Measurements from ENCODE around the gene VAV3. TPM values are rescaled to one million over a fixed set of nuclear protein-coding genes. Genes with fewer than 3 reads are reported as not detected.

The VAV3 gene
- total RNA-seq, 1 donor from 2014 or later, result 6.4 TPM

- ATAC-seq, result no peak
- intact Hi-C loops (cut with DNase I), result no loop called here
Observed at GRCh38 chr1:107941531-107941930, 23.4 kb downstream of the VAV3 start.

GRCh38 chr1:107941123-107941522, 23.9 kb downstream of the VAV3 start:
- DNase-seq (ENCODE audit: low spot score) (no peak), ATAC-seq (peak; percentile 83)
- intact Hi-C loops (cut with DNase I), result no loop called here

More at GRCh38 chr1:107941531-107941930, 23.4 kb downstream of the VAV3 start:
- no peak for DNase-seq (ENCODE audit: low spot score)

- no peak for ATAC-seq
- DNase-seq (ENCODE audit: low spot score), result no peak
- intact Hi-C loops (cut with DNase I), result no loop called here
Observed at GRCh38 chr1:107940701-107941100, 24.3 kb downstream of the VAV3 start.

GRCh38 chr1:107940017-107940577, 24.9 kb downstream of the VAV3 start:
- DNase-seq (ENCODE audit: low spot score), result no peak
- intact Hi-C loops (cut with DNase I), result no loop called here
- ATAC-seq, result peak; percentile 77

- no peak for DNase-seq (ENCODE audit: low spot score)
- intact Hi-C loops (cut with DNase I), result no loop called here
- no peak for ATAC-seq
Observed at GRCh38 chr1:107939256-107939655, 25.7 kb downstream of the VAV3 start.

GRCh38 chr1:107936498-107937481, 28.2 kb downstream of the VAV3 start:
- intact Hi-C loops (cut with DNase I), result no loop called here
- ATAC-seq (no peak), DNase-seq (ENCODE audit: low spot score) (no peak)

- no peak for DNase-seq (ENCODE audit: low spot score)
- ATAC-seq, result no peak
- intact Hi-C loops (cut with DNase I), result no loop called here
Observed at GRCh38 chr1:107935396-107936064, 29.4 kb downstream of the VAV3 start.

- ATAC-seq (no peak), DNase-seq (ENCODE audit: low spot score) (no peak)
- intact Hi-C loops (cut with DNase I), result no loop called here
Observed at GRCh38 chr1:107934578-107934977, 30.4 kb downstream of the VAV3 start.

- DNase-seq (ENCODE audit: low spot score) (no peak), ATAC-seq (peak; percentile 53)
- intact Hi-C loops (cut with DNase I), result no loop called here
Observed at GRCh38 chr1:107933736-107934135, 31.2 kb downstream of the VAV3 start.

- DNase-seq (ENCODE audit: low spot score) (no peak), ATAC-seq (no peak)
- intact Hi-C loops (cut with DNase I), result no loop called here
Observed at GRCh38 chr1:107930292-107930691, 34.7 kb downstream of the VAV3 start.

- intact Hi-C loops (cut with DNase I), result no loop called here
- ATAC-seq, result no peak
- no peak for DNase-seq (ENCODE audit: low spot score)
Observed at GRCh38 chr1:107927820-107928219, 37.2 kb downstream of the VAV3 start.

- intact Hi-C loops (cut with DNase I), result no loop called here
- ATAC-seq (no peak), DNase-seq (ENCODE audit: low spot score) (no peak)
Observed at GRCh38 chr1:107926436-107927080, 38.4 kb downstream of the VAV3 start.

- ATAC-seq, result no peak
- no peak for DNase-seq (ENCODE audit: low spot score)
- intact Hi-C loops (cut with DNase I), result no loop called here
Observed at GRCh38 chr1:107925565-107925964, 39.4 kb downstream of the VAV3 start.

GRCh38 chr1:107920999-107921398, 44.0 kb downstream of the VAV3 start:
- intact Hi-C loops (cut with DNase I), result no loop called here
- no peak for ATAC-seq
- DNase-seq (ENCODE audit: low spot score), result no peak

- DNase-seq (ENCODE audit: low spot score) (no peak), ATAC-seq (no peak)
- intact Hi-C loops (cut with DNase I), result no loop called here
Observed at GRCh38 chr1:107920561-107920960, 44.4 kb downstream of the VAV3 start.

GRCh38 chr1:107919953-107920352, 45.0 kb downstream of the VAV3 start:
- intact Hi-C loops (cut with DNase I), result no loop called here
- DNase-seq (ENCODE audit: low spot score) (no peak), ATAC-seq (no peak)

GRCh38 chr1:107914119-107914765, 50.7 kb downstream of the VAV3 start:
- intact Hi-C loops (cut with DNase I), result no loop called here
- ATAC-seq (no peak), DNase-seq (ENCODE audit: low spot score) (no peak)

GRCh38 chr1:107912656-107913055, 52.3 kb downstream of the VAV3 start:
- DNase-seq (ENCODE audit: low spot score) (no peak), ATAC-seq (no peak)
- intact Hi-C loops (cut with DNase I), result no loop called here
